ENCODE measurements around the gene YPEL1.

- no peak for TF ChIP-seq GATA2 (IDR thresholded peaks at IDR 0.05; ENCODE audit: low read depth, low read length)
- TF ChIP-seq GATA3 (IDR thresholded peaks at IDR 0.05; ENCODE audit: low read depth, low read length), result no peak
These were observed 10.4 kb upstream of the YPEL1 start for GRCh38 chr22:21745948-21746347.
